CD4-positive, alpha-beta T cell treated with Interleukin-4 for 4 hours (primary cell): ENCODE measurements around the gene TMIE.

Source experiments
- DNase-seq: peaks from one replicate; pipeline ENCODE4 v3.0.0-alpha.2; 2020

Gene TMIE

GRCh38 chr3:46669191-46669999 lies 31.8 kb upstream of the TMIE start:
- DNase-seq: no peak

- DNase-seq: no peak
These were observed 30.9 kb upstream of the TMIE start for GRCh38 chr3:46670000-46670890.

- no peak for DNase-seq
These were observed 30.2 kb upstream of the TMIE start for GRCh38 chr3:46670891-46671427.

GRCh38 chr3:46671541-46672348 lies 29.4 kb upstream of the TMIE start:
- DNase-seq: no peak

- DNase-seq: no peak
These were observed 28.9 kb upstream of the TMIE start for GRCh38 chr3:46672349-46672695.

GRCh38 chr3:46673151-46674030 lies 27.8 kb upstream of the TMIE start:
- no peak for DNase-seq

- DNase-seq: no peak
These were observed 27.0 kb upstream of the TMIE start for GRCh38 chr3:46674031-46674845.

GRCh38 chr3:46675426-46675825 lies 25.8 kb upstream of the TMIE start:
- DNase-seq: no peak

GRCh38 chr3:46675843-46676567 lies 25.2 kb upstream of the TMIE start:
- no peak for DNase-seq

GRCh38 chr3:46676601-46677410 lies 24.4 kb upstream of the TMIE start:
- no peak for DNase-seq

- DNase-seq: no peak
These were observed 23.8 kb upstream of the TMIE start for GRCh38 chr3:46677411-46677726.

- DNase-seq: no peak
These were observed 22.9 kb upstream of the TMIE start for GRCh38 chr3:46678280-46678679.

- DNase-seq: no peak
These were observed 21.5 kb upstream of the TMIE start for GRCh38 chr3:46679681-46680080.

GRCh38 chr3:46680298-46680826 lies 20.8 kb upstream of the TMIE start:
- DNase-seq: no peak

- no peak for DNase-seq
These were observed 19.8 kb upstream of the TMIE start for GRCh38 chr3:46681387-46681786.

GRCh38 chr3:46681856-46682540 lies 19.2 kb upstream of the TMIE start:
- DNase-seq: no peak

- DNase-seq: no peak
These were observed 18.2 kb upstream of the TMIE start for GRCh38 chr3:46682974-46683373.

- DNase-seq: no peak
These were observed 16.3 kb upstream of the TMIE start for GRCh38 chr3:46684891-46685290.

GRCh38 chr3:46685446-46685845 lies 15.7 kb upstream of the TMIE start:
- DNase-seq: no peak
